Anterior cingulate cortex (tissue), 58 donors: ENCODE results near the gene DNMT3L.

Experiments used
- DNase-seq, 58 donors: peaks; one replicate each; lab custom pipeline; 2025; lab: John Stamatoyannopoulos, UW

Gene DNMT3L

DNA sequence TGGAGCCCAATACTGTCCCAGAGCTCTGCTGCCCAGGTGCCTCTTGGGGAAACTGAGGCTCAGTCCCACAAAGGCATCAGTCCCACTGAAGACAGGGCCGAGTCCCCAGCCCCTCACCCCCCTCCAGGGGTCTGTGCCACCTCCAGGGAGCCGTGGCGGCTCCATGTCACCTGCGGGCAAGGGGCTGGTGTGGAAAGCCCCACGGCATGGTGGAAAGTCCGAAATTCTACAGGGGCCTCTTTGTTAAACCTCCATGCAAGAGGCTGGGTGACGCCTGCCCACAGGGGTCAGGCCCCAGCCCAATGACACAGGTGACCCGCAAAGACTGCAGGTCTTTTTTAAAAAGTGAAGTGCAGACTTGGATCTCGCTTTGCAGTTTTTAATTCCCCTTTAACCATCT, 20.7 kb upstream of the DNMT3L start:
- DNase-seq, result no peak

DNA sequence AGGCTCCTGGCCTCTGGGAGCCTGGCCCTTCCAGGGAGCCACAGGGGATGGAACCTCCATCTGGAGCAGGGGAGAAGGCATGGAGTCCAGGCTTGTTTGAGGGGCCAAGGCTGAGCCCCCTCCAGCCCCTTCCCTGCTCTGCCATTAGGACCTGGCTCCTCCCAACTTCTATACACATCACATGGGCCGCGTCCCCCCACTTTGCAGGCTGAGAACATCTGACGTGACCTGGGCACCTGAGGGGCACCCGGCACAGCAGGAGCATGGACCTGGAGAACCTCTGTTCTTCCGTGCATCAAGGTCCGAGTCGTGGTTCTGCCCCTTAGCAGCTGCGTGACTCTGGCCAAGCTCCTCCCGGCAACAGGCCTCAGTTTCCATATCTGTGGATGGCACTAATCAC, 20.1 kb upstream of the DNMT3L start:
- DNase-seq, result no peak

- DNase-seq, result no peak
Observed at GRCh38 chr21:44279354-44280260, 17.9 kb upstream of the DNMT3L start.

DNA sequence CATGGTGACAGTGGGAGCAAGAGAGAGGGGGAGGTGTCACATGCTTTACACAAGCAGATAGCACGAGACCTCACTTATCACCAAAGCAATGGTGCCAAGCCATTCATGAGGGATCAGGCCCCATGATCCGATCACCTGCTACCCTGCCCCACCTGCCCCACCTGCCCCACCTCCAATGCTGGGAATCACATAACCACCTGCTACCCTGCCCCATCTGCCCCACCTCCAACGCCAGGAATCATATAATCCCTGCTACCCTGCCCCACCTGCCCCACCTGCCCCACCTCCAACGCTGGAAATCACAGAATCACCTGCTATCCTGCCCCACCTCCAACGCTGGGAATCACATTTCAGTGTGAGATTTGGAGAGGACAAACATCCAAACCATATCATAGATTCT, 13.3 kb upstream of the DNMT3L start:
- DNase-seq, result no peak

DNA sequence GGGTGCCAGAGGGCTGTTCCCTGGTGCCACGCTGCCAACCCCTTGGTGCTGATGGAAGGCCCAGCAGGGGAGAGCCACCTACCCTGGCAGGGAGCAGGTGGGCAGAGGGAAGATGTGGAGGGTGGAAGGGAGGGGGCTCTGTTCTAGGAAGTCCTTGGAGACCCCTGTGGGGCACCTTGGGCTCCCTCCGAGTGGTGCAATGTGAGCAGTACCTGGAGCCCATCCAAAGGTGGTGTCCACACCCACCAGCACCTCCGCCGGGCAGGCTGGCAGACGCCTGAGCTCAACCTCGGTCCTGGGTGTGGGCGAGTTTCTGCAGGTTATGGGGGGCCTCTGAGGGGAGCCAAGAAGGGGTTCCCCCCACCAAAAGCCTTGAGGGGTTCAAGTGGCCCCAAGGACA, 11.3 kb upstream of the DNMT3L start:
- no peak for DNase-seq

GRCh38 chr21:44272284-44272858, 10.7 kb upstream of the DNMT3L start:
- no peak for DNase-seq

GRCh38 chr21:44271558-44272283, 10.0 kb upstream of the DNMT3L start:
- DNase-seq, result no peak

GRCh38 chr21:44269090-44269489, 7.4 kb upstream of the DNMT3L start:
- no peak for DNase-seq

DNA sequence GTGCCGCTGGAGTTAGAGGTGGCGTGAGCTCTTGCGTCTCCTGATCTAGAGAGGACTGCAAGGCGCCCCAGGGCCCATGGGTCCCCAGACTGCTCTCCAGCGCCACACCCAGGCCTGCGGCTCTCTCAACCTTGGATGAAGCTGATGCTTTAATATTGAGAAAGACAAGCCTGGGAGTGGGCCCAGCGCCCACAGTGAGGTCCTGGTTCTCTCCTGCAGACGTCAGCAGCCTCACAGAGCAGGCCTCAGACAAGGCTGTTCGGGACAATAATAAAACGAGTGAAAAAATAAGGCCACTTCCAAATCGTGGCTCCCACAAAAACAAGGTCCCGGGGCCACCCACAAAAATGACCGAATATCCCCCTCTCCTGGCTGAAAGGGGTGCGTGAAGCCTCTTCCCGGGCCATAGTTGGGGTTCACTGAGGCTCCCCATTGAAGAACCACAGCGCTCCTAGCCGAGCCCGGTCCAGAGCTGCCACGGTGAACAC, 6.0 kb upstream of the DNMT3L start:
- DNase-seq, result no peak

- no peak for DNase-seq
Observed at GRCh38 chr21:44265734-44266270, 4.1 kb upstream of the DNMT3L start.

DNA sequence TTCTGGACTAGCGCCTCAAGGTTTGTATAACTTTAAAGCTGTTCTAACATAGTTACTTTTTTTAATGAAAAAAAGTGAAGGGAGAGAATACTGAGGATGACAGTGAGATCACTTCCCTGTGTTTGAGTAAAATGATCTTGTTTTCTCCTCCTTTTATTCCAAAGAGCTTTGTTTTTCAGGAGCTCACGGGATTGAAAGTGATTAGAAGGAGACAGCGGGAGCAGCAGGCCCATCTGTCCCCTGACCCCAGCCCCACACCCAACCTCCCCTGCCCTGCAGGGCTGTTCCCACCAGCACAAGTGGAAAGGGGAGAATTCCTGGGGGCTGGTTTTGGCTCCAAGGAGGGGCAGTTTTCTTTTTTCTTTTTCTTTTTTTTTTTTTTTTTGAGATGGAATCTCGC, 2.1 kb upstream of the DNMT3L start:
- no peak for DNase-seq

DNA sequence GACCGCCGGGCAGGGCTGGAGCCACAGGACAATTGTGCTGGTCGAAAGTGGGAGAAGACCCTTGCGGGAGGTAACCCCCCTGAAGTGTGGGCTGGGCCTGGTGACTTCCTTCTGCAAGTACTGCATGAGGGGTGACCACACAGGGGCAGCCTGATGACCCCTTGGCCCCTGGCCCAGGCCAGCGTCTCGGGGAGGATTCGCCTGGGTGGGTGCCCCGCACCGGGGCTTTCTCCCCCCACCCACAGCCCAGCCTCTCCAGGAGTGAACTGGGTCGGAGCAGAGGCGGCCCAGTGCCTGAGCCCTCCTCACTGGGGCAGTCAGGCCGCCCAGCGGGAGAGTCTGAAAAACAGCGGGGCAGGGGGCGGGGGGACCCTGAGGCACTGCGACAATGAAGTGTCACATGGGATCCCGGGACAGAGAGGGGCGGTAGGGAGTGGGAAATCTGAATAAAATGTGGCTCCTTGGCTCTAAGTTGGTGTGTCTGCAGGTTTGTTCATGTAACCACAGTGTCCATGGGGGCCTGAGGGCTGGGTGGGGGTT, 1.6 kb upstream of the DNMT3L start:
- DNase-seq, result no peak

DNA sequence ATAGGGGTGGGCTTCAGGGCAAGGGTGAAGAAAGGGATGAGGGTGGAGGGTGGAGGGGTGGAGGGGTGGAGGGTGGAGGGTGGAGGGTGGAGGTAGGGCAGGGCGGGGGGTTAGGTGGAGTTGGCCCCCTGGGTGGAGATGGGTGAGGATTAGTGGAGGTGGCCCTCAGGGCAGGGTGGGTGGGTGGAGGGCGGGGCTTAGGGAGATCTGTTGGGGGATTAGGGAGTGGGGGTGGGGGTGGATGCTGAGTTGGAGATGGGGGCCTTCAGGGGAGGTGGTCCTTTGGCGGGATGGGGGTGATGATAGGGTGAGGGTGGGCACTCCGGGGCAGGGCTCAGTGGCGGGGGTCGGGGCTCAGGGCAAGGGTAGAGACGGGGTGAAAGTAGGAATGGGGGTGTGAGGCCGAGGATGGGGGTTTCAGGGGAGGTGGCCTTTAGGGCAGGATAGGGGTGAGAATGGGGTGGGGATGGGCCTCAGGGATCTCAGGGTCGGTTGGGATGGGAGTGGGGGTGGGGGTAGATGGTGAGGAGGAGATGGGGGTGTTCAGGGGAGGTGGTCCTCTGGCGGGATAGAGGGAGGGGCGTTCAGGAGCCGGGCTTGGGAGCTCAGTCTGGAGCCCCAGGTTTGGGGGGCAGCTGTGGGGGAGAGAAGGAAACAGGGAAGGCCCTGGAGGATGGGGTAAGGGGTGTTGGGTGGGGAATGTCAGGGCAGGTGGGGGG, 800 bp upstream of the DNMT3L start:
- no peak for DNase-seq

DNA sequence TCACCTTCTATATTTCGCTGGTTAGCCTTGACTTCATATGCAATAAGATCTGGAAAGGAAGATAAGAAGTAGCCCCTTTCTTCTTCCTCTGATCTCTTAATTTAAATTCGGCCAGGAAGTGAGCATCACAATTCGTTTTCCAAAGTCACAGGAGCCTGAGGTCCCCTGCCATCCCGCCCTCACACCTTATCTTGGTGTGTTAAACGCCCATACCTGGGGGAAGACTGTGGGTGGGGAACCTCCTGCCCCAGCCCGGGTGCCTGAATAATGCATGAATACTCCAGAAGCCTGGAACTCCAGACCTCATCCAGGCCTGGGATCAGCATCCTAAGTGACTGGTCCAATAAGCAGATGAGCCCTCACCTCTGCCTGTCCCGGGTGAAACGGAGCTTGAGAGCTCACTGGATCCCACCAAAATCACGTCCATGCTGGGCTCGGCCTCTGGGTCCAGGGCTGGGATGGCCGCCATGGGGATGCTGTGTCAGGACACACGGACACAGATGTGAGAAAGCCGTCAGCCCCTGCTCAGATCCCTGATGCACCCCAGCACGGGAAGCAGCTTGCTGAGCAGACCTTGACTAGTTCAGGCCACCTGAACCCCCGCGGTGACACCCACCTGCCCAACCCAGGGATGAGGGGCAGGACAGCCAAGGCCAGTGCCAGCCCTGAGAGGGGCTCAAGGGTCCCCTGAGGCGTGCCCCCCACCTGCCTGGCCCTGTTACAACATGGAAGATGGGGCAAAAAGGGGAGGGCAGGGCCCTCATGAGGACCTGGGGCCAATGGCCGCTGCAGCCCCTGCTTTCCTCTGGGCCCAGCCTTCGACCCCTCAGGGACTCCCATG, 686 bp downstream of the DNMT3L start:
- DNase-seq, result no peak

DNA sequence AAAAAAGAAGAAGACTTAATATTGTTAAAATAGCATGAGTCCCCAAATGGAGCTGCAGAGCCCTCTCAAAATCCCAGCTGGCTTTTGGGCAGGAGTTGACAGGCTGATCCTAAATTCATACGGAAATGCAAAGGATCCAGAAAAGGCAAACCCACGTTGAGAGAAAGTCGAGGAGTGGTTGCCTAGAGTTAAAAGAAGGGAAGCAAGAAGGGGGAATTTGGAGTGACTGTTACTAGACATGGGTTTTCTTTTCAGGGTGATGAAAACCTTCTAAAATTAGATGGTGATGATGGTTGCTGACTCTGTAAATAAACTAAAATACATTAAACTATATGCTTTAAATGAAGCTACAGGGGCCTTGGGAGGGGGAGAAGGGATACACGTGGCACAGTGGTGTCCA, 1.6 kb downstream of the DNMT3L start:
- no peak for DNase-seq

DNA sequence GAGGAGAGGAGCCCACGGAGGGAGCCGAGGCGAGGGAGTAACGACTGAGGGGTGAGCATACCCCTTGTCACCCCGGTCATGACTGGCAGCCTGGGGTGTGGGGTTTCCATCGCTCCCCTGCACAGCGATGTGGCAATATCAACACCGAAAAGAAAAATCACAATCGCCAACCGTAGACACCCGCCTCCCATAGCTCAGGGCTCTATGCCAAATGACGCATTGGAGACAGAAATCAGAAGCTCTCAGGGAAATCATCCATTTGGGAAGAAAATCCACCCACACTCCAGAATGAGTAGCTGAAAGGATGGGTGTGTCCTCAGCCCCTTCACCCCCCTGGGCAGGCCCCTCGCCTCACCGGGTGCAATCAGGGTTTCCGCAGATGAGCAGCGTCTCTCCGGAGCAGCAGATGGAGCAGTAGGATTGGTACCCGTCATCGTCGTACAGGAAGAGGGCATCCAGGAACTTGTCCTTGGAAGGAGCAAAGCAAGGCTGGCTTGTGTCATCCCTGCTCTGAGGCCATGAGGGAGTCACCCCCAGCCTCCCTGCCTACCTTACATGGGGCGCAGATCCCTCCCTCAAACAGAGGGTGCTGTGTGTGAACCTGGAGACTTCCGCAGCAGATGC, 2.5 kb downstream of the DNMT3L start:
- no peak for DNase-seq

DNA sequence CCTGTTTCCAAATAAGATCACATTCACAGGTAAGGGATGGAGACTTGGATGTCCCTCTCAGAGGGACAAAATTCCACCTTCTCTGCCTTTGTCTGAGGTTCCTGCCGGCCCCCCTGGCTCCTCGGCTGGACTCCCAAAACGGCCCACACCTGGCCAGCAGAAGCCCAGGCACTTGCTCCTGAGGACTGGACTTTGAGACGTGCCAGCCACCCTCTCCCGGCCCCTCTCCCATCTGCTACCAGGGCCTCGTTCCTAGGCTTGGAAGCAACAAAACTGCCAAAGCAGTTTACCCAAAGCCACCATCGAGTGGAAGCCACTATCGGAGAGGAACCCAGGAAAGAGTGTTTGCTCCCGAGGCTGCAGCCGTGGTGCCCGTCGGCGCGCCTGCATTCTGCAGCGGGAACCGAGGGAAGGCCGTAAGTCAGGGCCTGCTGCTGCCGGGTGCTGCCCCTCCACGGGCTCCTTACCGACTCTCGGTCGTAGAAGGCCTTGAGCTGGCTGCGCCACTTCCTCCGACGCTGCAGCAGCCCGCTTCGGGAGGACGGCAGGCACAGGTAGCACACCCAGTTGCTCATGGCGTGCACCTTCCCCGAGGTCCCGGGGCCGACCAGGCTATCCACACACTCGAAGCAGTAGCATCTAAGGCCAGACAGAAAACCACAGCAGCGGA, 3.5 kb downstream of the DNMT3L start:
- no peak for DNase-seq

GRCh38 chr21:44255511-44255981, 6.2 kb downstream of the DNMT3L start:
- DNase-seq, result no peak
